GM23248 (cell line): ENCODE data around the gene TSSC4.

Experiments
- EZH2 ChIP-seq: fragments of 200-600 bp; sonication (generic); IDR thresholded peaks from 2 replicates; pipeline ENCODE4 v1.6.1; 2018; ENCODE audit warnings: antibody characterized with exemption, mild to moderate bottlenecking; ENCODE audit not compliant: insufficient read depth, poor library complexity, severe bottlenecking
- EZH2phosphoT487 ChIP-seq: fragments of 200-600 bp; sonication (generic); IDR thresholded peaks from 2 replicates; pipeline ENCODE4 v1.6.1; 2018; ENCODE audit warnings: antibody characterized with exemption, moderate library complexity, mild to moderate bottlenecking, low read depth; ENCODE audit not compliant: insufficient read depth

DNA sequence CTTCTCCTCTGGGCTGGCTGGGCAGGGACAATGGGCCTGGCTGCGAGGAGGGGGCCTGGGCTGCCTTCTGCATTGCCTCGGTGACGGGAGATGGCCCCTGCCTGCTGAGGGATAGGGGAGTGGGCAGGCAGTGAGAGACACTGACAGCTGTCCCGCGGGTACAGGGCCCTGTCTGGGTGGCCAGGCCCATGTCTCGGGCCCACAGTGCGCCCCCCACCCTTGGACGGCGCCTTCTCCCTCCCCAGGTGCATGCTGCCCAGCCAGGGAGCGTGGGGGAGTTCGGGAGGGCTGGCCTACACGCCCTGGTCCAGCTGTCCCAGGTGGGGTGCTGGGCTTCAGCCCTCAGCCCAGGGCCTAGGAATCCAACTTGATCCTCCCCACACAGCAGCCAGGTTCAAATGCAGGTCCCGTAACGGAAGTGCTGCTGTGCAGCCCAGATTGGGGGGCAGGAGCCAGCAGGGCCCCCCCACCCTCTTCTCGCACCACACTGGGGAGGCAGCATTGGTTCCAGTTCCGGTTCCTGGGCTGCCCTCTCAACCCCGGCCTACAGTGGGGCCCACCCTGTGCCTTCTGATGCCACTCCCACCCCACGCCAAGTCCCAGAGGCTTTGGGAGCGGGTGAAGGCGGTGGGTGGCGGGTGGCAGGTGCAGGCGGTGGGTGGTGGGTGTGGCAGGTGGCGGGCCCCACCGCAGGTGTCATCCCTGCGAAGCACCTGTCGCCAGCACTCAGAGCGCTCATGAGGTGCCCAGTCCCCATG lies 7.3 kb upstream of the TSSC4 start:
- TF ChIP-seq EZH2 (no peak), EZH2phosphoT487 (no peak)
